Measurements from ENCODE around the gene TFPT. TPM values are rescaled to one million over a fixed set of nuclear protein-coding genes. Genes with fewer than 3 reads are reported as not detected.

The TFPT gene
- total RNA-seq, 1 experiment from 2014 or later, result 31.1 TPM

- H3K27ac ChIP-seq (ENCODE audit: low read depth, low read length, poor library complexity, severe bottlenecking), result peak overlapping the region; percentile 73
- H3K36me3 ChIP-seq (ENCODE audit: insufficient read depth, low read length, poor library complexity, severe bottlenecking), result peaks cover 21% of the 10 kb centered on the region
- no peak for DNase-seq (ENCODE audit: low spot score)
- BruUV-seq (replicated peaks), result no TSS peak
- POLR2A ChIA-PET (ENCODE audit: low non-redundant PET), result no interaction called here
- TF ChIP-seq EZH2 (IDR thresholded peaks at IDR 0.05; ENCODE audit: borderline replicate concordance, low read depth, low read length, poor library complexity, severe bottlenecking) (no peak), CTCF (conservative IDR thresholded peaks at IDR 0.05; ENCODE audit: low read depth, low read length) (no peak)
- no peaks in the 10 kb centered on the region for H3K27me3 ChIP-seq (replicated peaks; ENCODE audit: insufficient read depth, low read depth, low read length, poor library complexity)
- CTCF ChIA-PET, result no interaction called here
- H3K4me1 ChIP-seq (ENCODE audit: insufficient read depth, low read length, poor library complexity, severe bottlenecking), result peaks cover 9% of the 10 kb centered on the region
- intact Hi-C loops (cut with micrococcal nuclease; ENCODE audit: unreplicated experiment), result loop anchor here (2.0 kb wide), 1 partner anchor 28 kb away; the partner anchor contains the start of gene MBOAT7
- H3K9me3 ChIP-seq (ENCODE audit: low read depth, low read length, poor library complexity, severe bottlenecking), result no peaks in the 10 kb centered on the region
- peak overlapping the region; percentile 63 for H3K4me3 ChIP-seq (ENCODE audit: low read depth, low read length, poor library complexity, severe bottlenecking)
Measured at GRCh38 chr19:54160854-54161253, 45.4 kb upstream of the TFPT start.

GRCh38 chr19:54160182-54160811 lies 44.8 kb upstream of the TFPT start:
- CTCF ChIA-PET, result no interaction called here
- intact Hi-C loops (cut with micrococcal nuclease; ENCODE audit: unreplicated experiment), result loop anchor here (2.0 kb wide), 1 partner anchor 29 kb away; the partner anchor contains the start of gene MBOAT7
- peaks cover 26% of the 10 kb centered on the region for H3K36me3 ChIP-seq (ENCODE audit: insufficient read depth, low read length, poor library complexity, severe bottlenecking)
- no peak for TF ChIP-seq CTCF (conservative IDR thresholded peaks at IDR 0.05; ENCODE audit: low read depth, low read length)
- no peak for TF ChIP-seq EZH2 (IDR thresholded peaks at IDR 0.05; ENCODE audit: borderline replicate concordance, low read depth, low read length, poor library complexity, severe bottlenecking)
- peaks cover 9% of the 10 kb centered on the region for H3K4me1 ChIP-seq (ENCODE audit: insufficient read depth, low read length, poor library complexity, severe bottlenecking)
- H3K9me3 ChIP-seq (ENCODE audit: low read depth, low read length, poor library complexity, severe bottlenecking), result no peaks in the 10 kb centered on the region
- peak overlapping the region; percentile 63 for H3K4me3 ChIP-seq (ENCODE audit: low read depth, low read length, poor library complexity, severe bottlenecking)
- BruUV-seq (replicated peaks), result TSS peak; percentile 64
- POLR2A ChIA-PET (ENCODE audit: low non-redundant PET), result no interaction called here
- peak; percentile 26 for DNase-seq (ENCODE audit: low spot score)
- H3K27ac ChIP-seq (ENCODE audit: low read depth, low read length, poor library complexity, severe bottlenecking), result peak overlapping the region; percentile 73
- H3K27me3 ChIP-seq (replicated peaks; ENCODE audit: insufficient read depth, low read depth, low read length, poor library complexity), result no peaks in the 10 kb centered on the region

DNA sequence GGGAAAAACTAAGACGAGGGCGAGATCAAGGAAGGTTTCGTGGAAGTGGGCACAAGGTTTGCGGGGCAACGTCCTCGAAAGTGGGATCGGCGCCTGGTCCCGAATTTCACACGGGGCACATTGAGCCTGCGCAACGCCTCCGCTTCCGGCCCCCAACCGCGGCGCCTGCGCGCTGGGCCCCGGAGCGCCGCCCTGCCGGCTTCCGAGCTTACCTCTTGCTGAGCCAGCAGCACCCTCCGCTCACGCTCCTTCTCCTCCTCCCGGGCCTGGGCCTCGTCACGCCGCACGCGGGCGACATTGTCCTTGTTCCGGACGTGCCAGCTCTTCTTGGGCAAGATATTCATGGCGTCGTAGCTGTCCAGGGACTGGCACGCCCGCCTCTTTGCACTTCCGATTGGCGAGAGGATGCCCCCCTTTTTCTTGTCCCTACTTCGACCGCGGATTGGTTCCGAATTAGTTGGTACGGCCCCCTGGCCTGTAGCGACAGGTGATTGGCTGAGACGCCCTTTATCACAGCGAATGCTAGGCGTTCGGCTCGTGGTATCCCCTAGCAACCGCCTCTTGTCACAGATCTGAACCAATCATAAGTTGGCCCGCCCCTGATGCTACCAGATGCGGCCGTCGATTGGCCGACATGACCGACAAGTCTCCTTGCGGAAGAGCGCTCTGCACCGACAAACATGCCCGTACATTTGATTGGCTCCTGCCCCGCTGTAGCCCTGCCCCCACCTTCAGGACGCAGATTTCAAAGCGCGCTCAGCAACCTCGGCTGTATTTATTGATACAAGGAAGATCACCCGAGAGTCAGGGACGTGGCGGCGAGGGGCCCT lies 44.1 kb upstream of the TFPT start, which contains the start of gene LENG1:
Gene LENG1, minus strand, starts transcription at position 370 of the 830 bp plus-strand sequence. Its CDS starts 26 bp downstream, at position 344.
- peak within 1 kb of the TSS; percentile 93 for H3K27ac ChIP-seq (ENCODE audit: low read depth, low read length, poor library complexity, severe bottlenecking)
- CTCF ChIA-PET, result interaction anchor here (1.0 kb wide), 1 partner anchor 11 kb away, joined by 3 read pairs; no protein-coding TSS in a partner anchor
- DNase-seq (ENCODE audit: low spot score), result peak; percentile 100

More for the DNA sequence above, 44.1 kb upstream of the TFPT start, which contains the start of gene LENG1:
- peaks cover 9% of the 10 kb centered on the region for H3K4me1 ChIP-seq (ENCODE audit: insufficient read depth, low read length, poor library complexity, severe bottlenecking)
- intact Hi-C loops (cut with micrococcal nuclease; ENCODE audit: unreplicated experiment), result loop anchor here (2.0 kb wide), 1 partner anchor 29 kb away; the partner anchor contains the start of gene MBOAT7
- BruUV-seq (replicated peaks), result no TSS peak
- no peaks in the 10 kb centered on the region for H3K27me3 ChIP-seq (replicated peaks; ENCODE audit: insufficient read depth, low read depth, low read length, poor library complexity)
- peak within 1 kb of the TSS; percentile 63 for H3K4me3 ChIP-seq (ENCODE audit: low read depth, low read length, poor library complexity, severe bottlenecking)
- peak; percentile 53 for TF ChIP-seq CTCF (conservative IDR thresholded peaks at IDR 0.05; ENCODE audit: low read depth, low read length)
- TF ChIP-seq EZH2 (IDR thresholded peaks at IDR 0.05; ENCODE audit: borderline replicate concordance, low read depth, low read length, poor library complexity, severe bottlenecking), result no peak
- POLR2A ChIA-PET (ENCODE audit: low non-redundant PET), result interaction anchor here (1.0 kb wide), 1 partner anchor 44 kb away, joined by 3 read pairs; the partner anchor contains the start of genes PRPF31 and TFPT
- H3K9me3 ChIP-seq (ENCODE audit: low read depth, low read length, poor library complexity, severe bottlenecking), result no peaks in the 10 kb centered on the region
- H3K36me3 ChIP-seq (ENCODE audit: insufficient read depth, low read length, poor library complexity, severe bottlenecking), result peaks cover 34% of the 10 kb centered on the region
